Colon (tissue), 2 donors: ENCODE results near the gene METAP2.
"Not testable (repeated sequence)": the region's sequence is repeated elsewhere in the genome, so short reads cannot be mapped to it uniquely, and the experiment has no call there.

ENCODE experiments used
- FAIRE-seq: peaks from 2 replicates; lab custom pipeline; 2012; peaks lifted over from hg19 to GRCh38; lab: Jason Lieb, UNC
- donor health status: control.
- donor health status: control.

Gene METAP2

DNA sequence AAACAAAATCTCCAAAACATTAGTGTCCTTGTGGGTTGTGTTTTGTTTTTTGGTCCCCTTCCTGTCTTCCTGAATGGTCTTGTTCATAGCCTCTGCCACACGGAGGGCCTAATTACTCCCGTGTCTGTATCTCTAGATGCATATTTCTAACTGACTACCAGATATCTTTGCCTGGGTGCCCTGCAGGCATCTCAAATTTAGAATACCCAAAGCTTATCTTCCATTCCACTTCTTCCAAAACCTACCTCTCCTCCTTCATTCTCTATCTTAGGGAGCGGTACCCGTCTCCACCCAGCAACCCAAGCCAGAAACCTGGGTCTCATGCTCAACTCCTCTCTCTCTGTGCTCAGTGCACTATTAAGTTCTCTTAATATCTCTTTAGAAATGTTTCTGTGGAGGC, 10.9 kb upstream of the METAP2 start:
- FAIRE-seq = no peak

GRCh38 chr12:95463776-95464175, 10.2 kb upstream of the METAP2 start:
- not testable (repeated sequence) for FAIRE-seq

DNA sequence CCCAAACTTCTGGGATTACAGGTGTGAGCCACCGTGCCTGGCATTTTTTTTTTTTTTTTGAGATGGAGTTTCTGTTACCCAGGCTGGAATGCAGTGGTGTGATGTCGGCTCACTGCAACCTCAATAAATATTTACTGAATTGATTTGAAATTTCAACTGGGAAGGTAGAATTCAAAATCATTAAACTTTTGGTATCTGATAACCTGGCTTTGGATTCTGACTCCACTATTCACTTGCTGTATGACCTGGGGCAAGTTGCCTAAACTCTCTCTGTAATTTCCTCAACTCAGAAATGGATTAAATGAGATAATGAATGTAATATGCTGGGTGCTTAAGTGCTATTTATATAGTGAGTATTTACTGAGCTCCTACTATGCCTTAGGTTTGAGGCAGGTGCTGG, 8.7 kb upstream of the METAP2 start:
- no peak for FAIRE-seq

DNA sequence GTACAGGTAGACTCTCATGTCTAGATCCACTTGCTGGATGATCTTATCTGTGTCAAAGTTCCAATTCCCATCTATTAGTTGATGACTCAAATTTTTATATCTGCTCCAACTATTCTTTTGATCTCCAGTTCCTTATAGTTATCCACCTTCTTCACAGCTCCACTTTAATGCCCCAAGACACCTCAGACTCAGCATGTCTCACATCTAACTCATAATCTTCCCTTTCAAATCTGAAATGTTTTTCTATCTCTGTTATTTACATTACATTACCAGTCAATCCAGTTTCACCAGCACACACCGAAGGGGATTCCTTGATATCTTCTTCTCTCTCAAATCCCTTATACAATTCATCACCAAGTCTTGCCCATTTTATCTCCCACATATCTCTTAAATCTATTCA, 3.7 kb upstream of the METAP2 start:
- no peak for FAIRE-seq

DNA sequence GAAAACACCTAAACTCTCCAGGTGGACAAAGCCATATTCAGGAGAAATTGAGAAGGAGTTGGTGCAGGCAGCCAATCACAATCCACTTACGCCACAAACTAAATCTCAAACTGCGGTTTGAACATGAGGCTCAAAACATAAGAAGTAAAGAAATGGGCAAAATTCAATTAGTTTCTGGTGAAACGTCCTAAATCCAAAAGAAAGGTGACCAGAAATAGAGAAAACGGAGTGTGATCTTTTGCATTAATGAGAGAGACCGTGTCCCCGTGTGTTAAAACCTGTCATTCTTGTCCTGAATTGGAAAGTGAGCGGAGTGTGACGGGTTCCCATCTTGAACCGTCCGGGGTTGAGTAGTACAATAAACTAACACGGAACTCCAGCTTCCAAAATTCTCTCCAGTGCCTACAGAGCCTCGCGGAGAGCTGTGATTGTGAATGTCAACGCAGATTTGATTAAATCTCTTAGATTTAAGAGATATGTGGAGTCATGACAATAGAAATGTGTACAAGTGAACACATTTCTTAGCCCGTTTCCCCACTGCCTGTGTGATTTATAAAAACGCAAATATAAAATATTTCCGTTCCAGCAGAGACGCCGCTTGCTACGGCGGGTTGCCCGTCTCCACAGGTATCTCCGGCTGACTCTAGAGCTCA, 595 bp upstream of the METAP2 start:
- FAIRE-seq = no peak

DNA sequence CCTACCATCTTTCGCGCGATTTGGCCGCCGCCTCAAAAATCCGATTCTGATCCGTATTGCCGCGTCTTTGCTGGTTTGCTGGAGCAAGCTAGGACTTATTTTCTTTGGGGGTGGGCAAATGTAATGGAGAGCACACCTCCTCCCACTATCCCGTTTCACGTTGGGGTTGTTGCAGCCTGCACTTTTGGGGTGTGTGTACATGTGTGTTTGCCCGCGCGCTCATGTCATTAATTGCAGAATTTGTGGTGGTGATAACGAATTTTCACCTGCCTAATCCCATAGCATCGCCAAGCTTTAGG, 657 bp downstream of the METAP2 start:
- no peak for FAIRE-seq

- no peak for FAIRE-seq
These were observed 6.3 kb downstream of the METAP2 start for GRCh38 chr12:95480230-95480629.

GRCh38 chr12:95481072-95481471, 7.1 kb downstream of the METAP2 start:
- no peak for FAIRE-seq

- no peak for FAIRE-seq
These were observed 7.9 kb downstream of the METAP2 start for GRCh38 chr12:95481888-95482287.

GRCh38 chr12:95482564-95482963, 8.6 kb downstream of the METAP2 start:
- FAIRE-seq = not testable (repeated sequence)

- no peak for FAIRE-seq
These were observed 10.6 kb downstream of the METAP2 start for GRCh38 chr12:95484524-95484923.

DNA sequence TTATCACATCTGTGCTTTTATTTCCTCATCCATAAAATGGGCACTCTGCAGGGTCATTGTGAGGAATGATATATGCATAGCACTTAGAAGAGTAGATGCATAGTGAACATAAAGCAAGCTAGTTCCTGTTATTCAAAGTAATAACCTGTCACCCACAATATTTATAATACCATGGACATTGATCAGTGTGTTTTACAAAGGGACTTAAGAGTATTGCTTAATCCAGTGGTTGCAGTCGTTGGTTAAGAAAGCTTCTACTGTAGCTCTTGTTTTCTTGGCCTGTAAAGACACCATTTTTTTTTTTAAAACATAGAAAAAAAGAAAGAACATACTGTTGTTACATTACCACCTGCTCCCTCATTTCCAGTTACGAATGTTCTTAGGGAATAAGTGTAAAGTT, 13.1 kb downstream of the METAP2 start:
- FAIRE-seq = no peak

GRCh38 chr12:95492462-95492861, 18.5 kb downstream of the METAP2 start:
- FAIRE-seq = no peak

DNA sequence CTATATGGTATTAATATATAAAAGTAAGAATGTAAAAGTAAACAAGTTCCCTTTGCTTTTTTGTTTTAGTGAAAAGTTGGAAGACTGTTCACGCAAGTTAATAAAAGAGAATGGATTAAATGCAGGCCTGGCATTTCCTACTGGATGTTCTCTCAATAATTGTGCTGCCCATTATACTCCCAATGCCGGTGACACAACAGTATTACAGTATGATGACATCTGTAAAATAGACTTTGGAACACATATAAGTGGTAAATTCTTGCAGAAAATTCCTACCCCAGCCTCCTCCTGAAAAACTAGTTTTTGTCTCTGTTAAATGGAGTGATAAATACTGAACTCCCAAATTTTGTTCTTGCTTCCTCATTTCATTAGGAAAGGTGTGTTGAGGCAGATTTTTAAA, 20.9 kb downstream of the METAP2 start:
- no peak for FAIRE-seq

DNA sequence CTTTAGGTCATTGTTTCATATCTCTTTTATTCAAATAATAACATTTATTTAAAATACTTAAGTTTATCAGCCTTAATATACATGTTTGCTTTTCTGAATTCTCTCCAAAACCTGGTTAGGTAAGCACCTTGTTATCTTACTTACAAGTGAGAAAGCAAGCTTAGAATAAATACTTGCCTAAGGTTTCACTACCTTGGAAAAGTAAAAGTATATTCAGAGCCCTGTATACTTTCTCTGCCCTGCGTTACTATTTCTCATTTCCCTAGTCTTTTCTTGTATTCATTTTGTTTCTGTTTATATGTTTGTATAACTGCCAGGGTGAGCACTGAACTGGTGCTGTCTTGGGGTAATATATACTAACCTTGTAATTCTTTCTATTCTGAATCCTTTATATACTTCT, 21.5 kb downstream of the METAP2 start:
- FAIRE-seq = no peak

DNA sequence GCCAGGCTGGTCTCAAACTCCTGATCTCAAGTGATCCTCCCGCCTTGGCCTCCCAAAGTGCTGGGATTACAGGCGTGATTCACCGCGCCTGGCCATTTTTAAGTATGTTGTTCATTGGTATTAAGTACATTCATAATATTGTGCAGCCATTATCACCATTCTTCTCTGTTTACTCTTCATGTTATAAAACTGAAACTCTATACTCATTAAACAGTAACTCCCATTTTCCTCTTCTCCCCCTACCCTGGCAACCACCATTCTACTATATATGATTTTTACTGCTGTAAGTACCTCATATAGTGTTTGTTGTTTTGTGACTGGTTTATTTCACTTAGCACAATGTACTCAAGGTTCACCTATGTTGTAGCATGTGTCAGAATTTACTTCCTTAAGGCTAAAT, 23.1 kb downstream of the METAP2 start:
- FAIRE-seq = no peak

DNA sequence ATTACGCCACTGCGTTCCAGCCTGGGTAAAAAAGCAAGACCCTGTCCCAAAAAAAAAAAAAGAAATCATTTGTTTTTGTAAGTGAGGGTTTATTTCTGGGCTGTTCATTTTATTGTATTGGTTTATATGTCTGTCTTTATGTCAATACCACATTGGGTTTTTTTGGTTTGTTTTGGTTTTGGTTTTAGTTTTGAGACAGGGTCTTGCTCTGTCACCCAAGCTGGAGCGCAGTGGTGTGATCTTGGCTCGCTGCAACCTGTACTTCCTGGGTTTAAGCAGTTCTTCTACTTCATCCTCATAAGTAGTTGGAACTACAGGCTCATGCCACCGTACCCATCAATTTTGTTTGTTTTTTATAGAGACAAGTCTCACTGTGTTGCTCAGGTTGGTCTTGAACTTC, 25.0 kb downstream of the METAP2 start:
- no peak for FAIRE-seq

DNA sequence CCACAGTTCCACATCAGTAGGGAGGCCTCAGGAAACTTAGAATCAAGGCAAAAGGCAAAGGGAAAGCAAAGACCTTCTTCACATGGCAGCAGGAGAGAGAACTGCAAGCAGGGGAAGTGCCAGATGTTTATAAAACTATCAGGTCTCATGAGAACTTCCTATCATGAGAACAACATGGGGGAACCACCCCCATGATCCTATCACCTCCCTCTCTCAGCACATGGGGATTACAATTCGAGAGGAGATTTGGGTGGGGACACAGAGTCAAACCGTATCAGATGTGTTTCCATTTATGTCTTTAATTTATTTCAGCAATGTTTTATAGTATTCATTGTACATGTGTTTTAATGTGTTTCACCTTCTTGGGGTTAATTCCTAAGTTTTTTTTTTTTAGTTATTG, 25.8 kb downstream of the METAP2 start:
- FAIRE-seq = no peak

DNA sequence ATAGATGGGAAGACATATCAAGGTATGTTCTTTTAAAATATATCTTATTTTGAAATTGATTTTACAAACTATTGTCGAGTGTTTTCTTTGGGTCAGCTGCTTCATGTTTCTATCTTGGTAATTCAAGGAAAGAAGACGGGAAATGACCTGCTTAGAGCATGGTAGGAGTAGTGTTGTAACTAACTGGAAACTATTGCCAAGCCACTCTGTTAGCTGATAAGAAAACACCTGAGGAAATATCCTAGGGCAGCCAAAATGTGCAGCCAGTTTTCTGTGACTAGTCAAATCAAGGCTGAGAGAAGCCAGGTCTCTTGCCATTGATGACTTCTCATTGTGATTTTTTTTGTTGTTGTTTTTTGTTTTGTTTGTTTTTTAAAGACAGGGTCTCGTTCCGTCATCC, 30.2 kb downstream of the METAP2 start:
- FAIRE-seq = no peak

DNA sequence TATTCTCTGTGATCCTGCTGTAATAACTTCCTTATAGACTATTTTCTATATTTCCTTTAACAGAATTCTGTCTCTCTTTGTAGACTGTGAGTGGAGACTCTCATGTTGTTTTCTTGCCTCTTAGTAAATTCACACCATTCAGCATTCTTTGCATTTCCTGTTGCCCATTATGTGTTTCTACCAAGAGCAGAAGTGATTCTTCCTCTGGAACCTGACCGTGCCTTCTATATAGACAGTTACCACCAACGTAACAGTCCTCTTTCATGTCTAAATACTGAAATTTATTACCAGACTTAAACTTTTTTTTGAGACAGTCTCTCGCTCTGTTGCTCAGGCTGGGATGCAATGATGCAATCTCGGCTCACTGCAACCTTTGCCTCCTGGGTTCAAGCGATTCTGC, 31.1 kb downstream of the METAP2 start:
- no peak for FAIRE-seq

- no peak for FAIRE-seq
These were observed 33.0 kb downstream of the METAP2 start for GRCh38 chr12:95506707-95507523.

DNA sequence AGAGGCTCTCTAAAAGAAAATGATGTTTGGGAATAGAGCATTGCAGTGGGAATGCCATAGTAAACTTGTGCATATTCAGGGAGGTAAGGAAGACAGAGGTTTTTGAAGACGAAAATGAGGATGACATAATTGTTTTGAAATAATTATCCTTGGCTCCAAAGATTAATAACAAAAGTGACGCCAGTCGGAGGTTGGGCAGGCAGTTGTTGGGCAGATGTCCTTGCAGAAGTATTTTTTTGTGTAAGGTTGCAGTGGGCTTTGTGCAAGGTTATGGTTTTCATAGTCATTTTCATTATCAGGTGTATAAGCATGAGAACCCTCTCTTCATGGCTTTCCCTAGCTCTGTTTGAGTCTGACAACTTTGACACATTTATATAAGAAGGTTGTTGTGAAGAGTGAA, 35.3 kb downstream of the METAP2 start:
- no peak for FAIRE-seq

- FAIRE-seq = no peak
These were observed 38.0 kb downstream of the METAP2 start for GRCh38 chr12:95511977-95512376.

DNA sequence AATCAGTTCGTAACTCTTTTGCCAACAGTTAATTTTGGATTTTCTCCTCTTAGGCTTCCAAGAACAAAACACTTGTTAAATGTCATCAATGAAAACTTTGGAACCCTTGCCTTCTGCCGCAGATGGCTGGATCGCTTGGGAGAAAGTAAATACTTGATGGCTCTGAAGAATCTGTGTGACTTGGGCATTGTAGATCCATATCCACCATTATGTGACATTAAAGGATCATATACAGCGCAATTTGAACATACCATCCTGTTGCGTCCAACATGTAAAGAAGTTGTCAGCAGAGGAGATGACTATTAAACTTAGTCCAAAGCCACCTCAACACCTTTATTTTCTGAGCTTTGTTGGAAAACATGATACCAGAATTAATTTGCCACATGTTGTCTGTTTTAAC, 39.6 kb downstream of the METAP2 start:
- FAIRE-seq = no peak
